Stimulated activated CD8-positive, alpha-beta memory T cell treated with anti-CD3 and anti-CD28 coated beads, Interleukin-7, amount 100 ng/mL, for 48 hours (primary cell): ENCODE measurements around the gene ZC3HAV1.
"Not testable (repeated sequence)": the region's sequence is repeated elsewhere in the genome, so short reads cannot be mapped to it uniquely, and the experiment has no call there.

Experiments
- DNase-seq, 2 donors: peaks; one replicate each; pipeline ENCODE4 v3.0.0-alpha.2; 2020; ENCODE audit warnings: low read depth in 1 of 2; ENCODE audit errors: extremely low read depth in 1 of 2

The ZC3HAV1 gene

DNA sequence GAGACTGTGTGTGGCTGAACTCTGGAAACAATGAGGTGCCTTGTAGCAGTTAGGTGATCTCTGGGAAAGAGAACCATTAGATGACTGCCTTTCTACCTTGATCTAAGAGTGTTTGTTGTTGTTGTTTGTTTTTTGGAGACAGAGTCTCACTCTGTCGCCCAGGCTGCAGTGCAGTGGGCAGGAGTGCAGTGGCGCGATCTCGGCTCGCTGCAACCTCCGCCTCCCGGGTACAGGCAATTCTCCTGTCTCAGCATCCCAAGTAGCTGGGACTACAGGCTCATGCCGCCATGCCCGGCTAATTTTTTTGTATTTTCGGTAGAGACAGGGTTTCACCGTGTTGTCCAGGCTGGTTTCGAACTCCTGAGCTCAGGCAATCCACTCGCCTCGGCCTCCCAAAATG, 54.9 kb downstream of the ZC3HAV1 start:
- not testable (repeated sequence) for DNase-seq

DNA sequence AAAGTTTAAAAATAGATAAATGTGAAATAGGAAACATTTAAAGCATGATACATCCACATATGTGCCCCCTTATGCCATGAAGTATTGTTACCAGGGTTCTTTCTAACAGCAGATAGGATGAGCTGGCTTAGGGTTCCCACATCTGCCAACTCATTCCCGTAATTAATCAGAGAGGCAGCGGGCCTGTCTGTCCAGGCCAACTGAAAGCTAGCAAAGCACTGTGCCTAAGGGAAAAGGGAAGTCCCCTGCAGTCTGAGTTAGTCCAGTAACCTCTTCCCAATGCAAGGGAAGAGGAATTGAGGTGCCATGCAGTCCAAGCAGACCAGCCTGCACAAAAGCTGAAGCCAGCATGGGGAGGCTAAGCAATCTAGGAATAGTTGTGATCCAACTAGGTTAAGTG, 55.4 kb downstream of the ZC3HAV1 start:
- no peak for DNase-seq

DNA sequence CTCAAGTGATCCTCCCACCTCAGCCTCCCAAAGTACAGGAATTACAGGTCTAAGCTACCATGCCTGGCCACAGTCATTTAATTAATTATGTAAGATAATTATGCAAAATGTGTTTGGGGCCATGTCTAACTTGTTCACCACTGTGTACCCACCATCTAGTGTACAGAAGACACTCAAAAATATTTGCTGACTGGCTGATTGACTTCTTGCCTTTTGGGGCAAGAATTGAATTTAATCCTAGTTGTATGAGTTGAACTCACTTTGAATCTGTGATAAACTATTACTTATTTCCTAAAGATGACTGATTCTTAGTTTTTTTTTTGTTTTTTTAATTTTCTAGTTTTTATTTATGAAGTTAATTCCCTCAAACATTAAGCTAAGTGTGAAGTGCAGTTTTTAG, 57.9 kb downstream of the ZC3HAV1 start:
- DNase-seq: no peak

DNA sequence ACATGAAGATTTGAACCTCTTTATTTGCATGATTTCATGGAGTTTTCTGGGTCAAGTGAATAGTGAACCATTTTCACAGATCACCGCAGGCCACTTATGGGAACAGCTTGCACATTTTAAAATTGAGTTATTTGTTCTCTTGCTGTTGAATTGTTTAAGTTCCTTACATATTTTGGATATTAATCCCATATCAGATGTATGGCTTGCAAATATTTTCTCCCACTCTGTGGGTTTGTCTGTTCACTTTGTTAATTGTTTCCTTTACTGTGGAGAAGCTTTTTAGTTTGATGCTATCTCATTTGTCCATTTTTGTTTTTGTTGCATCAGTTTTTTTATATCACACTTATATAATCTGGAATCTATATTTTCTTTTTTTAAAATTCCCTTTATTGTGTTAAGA, 59.6 kb downstream of the ZC3HAV1 start:
- no peak for DNase-seq

DNA sequence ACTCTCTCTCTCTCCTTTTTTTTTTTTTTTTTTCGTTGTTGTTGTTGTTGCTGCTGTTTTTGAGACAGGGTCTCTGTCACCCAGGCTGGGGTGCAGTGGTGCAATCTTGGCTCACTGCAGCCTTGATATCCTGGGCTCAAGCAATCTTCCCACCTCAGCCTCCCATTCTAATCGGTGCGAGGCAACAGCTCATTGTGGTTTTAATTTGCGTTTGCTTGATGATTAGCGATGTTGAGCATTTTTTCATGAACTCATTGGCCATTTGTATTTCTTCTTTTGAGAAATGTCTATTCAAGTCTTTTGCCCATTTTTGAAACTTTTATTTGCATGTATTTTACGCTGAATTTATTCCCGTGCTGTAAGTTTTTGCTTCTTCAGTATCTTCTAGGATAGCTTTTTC, 60.4 kb downstream of the ZC3HAV1 start:
- no peak for DNase-seq

DNA sequence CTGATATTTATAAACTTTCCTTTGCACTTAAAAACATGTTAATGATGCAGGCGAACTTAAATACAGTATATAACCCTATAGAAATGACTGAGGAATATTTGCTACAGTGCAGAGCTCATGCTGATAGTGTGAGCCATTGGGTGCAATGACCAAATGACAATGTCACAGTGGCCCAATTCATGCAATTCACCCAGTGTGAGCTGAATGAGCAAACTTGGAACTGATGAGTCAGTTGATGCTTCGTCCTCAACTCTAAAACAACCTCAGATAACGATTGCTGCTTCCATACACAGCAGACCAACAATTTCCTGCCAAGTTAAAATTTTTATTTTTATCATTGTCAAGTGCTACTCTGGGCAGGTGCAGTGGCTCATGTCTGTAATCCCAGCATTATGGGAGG, 61.5 kb downstream of the ZC3HAV1 start:
- DNase-seq: no peak

DNA sequence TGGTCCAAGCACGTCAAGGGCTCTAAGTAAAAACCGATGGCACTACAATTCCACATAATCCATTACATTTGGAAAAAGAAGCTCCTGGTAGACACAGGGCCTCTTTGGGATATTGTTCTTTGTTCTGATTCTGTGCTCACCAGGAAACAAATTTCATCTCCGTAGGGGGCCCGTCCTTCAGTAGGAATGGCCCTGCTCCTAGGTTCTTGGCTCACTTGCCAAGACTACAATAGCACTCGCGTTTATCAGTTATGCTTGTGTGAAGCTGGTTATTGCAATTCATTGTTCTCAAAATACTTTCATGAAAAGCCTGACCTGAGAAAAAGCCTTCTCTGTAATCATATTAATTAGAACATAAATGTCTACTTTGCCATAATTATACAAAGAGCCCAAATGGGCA, 63.4 kb downstream of the ZC3HAV1 start:
- no peak for DNase-seq

DNA sequence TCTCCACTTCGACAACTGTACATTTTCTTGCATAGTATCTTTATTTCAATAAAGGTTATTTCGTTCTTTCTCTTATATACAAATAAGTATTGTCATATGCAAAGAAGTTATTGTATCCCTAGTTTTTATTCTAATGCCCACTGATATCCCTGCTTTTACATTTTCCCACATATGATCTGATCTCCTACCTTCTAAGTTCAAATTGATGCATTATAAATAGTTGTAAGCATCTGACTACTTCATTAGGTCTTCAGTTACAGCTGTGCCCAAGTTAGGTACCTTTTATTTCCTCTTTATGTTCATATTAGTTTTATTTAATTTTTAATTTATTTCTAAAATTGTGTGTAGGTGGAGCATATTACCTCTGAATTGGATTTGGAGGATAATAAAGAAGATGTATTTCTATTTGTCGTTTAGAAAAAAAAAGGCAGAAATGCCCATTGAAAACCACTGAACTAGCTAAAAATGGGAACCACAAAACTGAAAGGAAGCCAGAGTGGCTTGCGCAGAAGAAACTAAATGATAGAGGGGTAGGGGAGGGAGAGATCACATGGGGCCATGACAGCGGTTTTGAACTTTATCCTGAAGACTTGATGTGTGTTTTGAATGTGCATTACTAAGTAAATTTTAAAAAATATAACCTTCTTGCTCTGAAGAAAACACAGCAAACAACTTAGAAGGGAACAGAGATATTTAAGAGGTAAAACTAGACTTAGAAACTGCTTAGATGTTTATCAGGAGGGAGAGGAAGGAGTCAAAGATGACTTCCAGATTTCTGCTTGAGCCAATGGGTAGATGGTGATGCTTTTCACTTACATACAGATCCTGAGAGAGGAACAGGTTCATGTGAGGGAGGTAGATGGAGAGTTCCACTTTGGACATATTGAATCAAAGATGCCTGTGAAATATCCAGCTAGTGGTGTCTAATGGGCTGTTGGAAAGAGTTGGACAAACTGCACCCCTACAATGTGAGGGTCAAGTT, 64.4 kb downstream of the ZC3HAV1 start:
- no peak for DNase-seq

DNA sequence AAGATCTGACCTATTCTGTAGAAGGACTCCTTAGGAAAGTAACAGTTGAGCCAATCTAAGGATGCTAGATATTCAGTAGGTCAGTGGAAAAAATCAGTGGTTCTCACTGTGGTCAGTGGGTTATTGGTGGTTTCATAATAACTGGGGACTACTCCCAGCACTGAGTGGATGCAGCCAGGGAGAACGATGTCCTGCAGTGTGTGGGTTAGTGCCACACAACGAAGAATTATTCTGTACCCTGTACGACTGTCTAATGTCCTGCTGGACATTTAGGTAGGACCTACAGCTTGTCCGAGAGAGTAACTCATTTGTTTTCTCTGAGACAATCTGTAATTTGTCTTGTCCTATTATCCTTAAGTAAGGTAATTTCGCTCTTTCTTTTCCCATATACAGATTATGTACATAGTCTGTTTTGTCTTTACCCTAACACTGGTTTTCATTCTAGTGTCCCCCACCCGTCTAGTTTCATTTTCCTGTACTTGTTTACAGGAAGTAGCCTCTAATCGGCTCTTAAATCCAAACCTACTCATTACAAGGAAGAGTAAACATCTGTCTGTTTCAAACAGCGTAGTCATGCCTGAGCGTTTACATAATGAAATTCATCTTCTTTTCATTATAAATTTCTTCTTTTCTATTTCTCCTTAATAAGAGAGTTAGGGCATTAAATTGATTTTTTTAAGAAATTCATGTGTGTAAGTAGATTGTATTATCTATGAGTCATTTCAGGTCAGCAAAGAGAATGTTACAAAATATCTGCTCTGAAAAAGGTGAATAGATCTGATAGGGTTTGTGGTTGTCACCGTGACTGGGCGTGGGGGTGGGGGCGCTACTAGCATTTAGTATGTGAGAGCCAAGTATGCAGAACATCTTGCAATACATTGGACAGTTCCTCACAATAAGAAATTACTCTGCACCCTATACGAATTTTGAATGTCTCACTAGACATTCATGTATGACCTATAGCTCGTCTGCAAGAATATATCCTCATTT, 65.4 kb downstream of the ZC3HAV1 start:
- peak; percentile 33 to 69 for DNase-seq

DNA sequence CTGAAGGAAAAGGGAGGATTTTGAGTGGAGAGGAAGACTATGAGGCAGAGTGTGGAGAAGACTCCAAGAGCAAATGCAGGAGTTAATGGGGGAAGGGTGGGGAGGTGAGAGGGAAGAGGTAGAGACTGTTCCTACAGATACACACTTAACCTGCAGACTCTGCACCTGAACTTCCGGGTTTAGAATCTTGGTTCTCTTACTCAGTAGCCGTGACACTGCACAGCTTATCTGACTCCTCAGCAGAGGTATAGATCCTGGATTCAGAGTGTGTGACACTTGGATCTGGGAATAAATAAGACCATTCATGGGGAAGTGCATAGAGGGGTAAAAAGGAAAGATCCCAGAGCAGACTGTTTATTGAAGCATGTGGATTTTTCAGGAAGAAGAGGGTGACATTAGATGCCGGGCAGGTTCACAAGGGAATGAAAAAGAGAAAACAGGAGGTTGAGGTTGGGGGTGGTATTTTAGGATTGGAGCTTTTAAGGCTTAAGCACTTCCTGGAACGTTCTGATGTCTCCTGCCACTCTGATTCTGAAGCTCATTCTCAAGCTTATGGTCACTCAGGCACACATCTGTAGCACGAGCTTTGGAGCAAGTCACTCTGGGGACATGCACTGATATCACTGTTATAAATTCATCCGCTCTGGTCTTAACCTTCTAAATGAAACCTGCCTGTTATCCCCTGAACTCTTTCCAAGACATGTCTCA, 68.0 kb downstream of the ZC3HAV1 start:
- DNase-seq: no peak

DNA sequence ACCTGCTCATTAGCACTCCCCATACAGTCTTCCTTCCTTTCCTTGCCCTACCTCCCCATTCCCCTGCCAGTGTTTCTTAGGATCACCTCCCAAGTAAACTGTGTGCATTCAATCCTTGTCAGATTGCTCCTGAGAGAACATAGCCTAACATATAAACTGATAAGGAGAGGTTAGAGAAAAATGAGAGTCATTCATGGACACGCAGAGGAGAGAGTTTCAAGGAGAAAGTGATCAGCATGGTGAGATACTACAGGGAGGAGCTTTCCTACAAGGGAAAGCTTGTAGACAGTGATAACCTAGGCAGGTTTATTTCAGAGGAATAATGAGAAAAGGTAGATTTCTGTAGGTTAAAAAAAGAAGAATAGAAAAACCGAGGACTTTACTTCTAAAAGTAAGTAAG, 70.8 kb downstream of the ZC3HAV1 start:
- no peak for DNase-seq

DNA sequence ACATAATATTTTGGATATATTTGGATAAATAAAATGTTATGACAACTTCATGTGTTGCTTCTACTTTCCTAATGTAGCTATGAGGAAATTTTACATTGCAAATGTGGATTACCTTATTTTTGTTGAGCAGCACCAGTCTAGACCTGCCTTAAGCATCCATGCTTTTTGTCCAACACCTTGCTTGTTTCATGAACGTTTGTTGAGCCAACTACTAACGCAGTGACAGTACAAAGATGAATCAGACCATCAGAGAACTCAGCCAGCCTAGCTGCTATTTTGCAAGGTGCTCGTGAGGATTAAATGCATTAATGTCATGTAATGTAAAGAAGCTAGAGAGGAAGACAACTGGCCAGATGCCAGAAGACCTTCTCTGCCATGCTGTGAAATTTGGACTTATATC, 72.6 kb downstream of the ZC3HAV1 start:
- no peak for DNase-seq

DNA sequence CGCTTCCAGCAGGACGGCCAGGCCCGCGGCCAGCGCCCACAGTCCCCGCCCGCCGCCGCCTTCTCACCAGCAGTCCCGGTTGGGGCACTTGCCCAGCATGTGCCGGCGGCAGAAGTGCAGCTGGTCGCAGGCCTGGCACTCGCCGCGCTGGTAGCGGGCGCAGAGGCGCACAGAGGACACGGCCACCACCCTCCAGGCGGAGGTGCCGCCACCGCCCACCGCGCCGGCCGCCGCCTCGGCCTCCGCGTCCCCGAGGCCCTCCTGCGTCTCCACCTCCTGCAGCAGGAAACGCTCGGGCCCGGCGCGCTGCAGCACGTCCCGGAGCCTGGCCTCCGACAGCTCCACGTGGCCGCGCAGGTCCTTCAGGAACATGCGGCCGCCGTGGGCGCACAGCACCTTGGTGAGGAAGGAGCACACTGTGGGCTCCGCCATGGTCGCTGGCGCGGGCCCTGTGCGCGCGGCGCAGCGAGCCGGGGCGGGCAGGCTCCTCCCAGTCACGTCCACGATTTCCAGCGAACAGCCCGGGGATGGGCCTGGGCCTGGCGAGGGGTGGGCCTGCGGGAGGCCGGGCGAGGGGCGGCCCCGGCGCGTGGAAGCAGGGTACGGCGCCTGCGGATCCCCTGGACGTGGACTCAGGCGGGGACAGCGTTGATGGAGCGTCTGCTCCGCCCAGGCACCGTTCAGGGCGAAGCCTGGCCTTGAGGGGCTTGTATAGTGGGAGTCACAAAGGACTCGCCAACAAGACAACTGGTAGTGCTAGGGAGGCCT, 73.8 kb downstream of the ZC3HAV1 start, which contains the start of gene ZC3HAV1L:
ZC3HAV1L (minus strand) TSS at position 457 of the 768 bp plus-strand sequence; CDS start at position 432, 25 bp downstream.
- DNase-seq: peak; percentile 50 to 53

DNA sequence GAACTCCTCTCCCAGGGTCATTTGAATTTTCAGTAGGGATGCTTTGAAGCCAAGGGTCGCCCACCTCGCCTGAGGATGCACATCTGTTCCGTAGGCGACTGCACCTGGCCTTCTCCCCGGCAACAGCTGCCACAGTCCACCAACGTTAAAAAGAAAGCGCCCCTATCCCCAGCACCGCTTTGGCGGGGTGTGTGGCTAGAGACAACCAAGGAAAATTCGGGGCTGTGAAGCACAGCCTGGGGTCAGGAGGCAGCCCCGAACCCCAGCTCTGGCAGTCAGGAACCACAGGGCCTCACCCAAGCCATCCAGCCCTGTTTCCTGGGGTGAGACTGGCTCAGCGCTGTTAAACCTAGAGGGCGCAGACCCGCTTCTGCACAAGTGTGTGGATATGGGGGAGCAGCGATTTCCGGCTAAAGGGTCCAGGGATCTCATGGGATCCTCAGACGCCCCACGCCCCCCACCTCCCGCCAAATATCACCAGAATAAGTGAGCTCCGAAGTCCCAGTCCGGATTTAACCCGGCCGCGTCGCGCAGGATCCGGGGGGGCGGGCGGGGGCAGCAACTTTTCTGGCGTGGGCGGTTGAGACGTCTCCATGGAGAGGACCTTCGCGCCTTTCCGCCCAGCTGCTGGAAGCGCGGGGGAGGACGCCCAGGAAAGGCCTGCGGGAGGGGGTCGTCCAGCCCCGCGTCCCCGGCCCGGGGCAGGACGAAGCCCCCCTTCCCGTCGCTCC, 74.5 kb downstream of the ZC3HAV1 start:
- DNase-seq: no peak

DNA sequence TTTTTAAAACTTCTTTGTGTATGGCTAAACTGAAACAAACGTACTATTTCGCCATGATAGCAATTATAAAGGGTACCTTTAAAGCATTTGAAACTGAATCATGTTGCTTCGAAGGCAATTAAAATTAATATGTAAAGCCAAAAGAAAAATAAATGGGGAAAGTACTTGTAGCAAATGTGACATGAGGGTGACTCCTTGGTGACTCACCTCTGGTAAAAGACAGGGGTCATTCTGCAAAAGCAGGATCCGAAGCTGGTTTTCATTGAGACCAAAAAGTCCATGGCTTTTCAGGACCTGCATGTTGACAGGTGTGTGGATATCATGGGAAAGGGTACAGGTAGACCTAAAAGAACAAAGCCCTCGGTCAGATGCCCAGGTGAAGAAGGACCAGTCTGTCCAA, 75.2 kb downstream of the ZC3HAV1 start:
- DNase-seq: no peak

DNA sequence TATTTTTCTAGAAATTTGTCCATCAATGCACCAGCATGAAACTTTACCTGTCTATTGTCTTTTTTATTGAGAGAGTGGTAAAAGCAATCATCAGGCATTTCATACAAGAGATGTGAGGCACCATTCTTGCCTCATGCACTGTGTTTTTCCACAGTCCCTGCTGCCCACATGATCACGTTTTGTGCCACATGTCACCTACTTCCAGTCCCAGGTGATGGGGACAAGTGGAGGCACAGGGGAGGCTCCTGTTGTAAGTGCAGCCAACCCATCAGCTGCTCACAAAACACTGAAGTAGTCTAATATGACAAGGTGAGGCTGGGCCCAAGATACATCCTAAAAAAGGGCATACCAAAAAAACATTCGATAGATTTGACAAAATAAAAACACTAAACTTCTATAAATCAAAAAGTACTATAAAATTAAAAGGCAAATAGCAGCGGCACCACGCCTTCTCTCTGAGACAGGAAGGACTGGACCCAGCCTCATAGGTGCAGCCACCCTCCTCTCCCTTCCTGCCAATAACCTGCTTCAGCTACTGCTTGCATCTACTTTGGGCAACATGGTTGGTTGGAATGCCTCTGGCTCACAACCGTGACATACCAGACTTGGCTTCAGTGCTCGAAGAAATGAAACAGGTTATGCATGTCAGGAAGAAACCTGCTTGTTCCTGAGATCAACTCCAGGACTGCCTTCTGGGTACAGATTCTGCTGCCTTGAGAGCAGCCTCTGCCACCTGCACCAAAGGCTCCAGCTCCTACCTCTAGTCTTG, 76.0 kb downstream of the ZC3HAV1 start:
- DNase-seq: no peak

DNA sequence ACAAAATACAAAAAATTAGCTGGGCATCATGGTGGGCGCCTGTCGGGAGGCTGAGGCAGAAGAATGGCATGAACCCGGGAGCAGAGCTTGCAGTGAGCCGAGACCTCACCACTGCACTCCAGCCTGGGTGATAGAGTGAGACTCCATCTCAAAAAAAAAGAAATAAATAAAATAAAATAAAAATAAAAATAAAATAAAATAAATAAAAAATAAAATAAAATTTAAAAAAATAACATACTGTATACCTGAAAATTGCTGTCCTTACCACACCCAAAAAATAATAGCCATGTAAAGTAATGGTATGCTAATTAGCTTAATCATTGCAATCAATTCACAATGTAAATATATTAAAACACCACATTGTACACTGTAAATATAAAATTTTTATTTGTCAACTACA, 77.0 kb downstream of the ZC3HAV1 start:
- DNase-seq: no peak

DNA sequence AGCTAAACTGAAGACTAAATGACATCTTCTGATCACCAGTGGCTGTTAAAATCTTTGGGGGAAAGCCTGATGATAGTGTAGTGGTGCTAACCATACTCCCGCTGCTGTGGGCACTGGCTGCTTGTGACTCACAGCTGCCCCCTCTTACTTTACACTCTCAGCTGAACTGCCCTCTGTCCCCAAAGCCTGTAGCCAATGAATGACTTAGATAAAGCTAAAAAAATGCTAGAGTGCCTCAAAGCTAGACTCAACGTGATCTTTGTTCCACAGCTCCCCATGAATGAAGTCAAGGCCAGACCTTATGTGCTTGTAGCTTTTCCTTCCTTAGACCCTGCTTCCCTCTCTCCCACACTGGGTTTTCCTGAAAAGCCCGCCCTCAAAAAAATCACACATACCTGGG, 80.2 kb downstream of the ZC3HAV1 start:
- DNase-seq: no peak

DNA sequence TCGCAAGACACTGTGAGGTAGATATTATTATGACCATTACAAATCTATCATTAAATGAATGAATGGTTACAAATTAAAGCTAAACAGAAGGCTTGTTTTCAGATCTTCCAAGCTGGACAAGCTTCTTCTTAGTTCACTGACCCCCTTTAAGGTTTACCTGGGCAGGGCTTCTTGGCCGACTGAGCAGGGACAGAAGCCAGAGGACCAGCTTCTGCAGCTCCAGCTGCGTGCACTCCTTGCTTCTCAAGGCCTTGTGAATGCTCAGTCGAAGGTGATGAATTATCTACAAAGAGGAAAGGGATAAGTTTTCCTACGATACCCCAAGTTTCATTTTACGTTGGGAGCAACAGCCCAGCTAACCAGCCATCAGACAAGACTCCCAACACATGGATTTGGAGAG, 83.0 kb downstream of the ZC3HAV1 start:
- no peak for DNase-seq
